ENCODE results near the gene RAB33A.
A peak's percentile ranks its signal among the peaks of the same experiment; 100 is the strongest.

The RAB33A gene

GRCh38 chrX:130162094-130162735 is 9.5 kb upstream of the RAB33A start:
- no peak overlapping the region for H3K4me3 ChIP-seq (ENCODE audit: low read length)
- no peak for DNase-seq (ENCODE audit: low read depth)
- no peak for TF ChIP-seq CTCF (IDR thresholded peaks at IDR 0.05; ENCODE audit: insufficient read depth, low read depth, low read length, missing control alignments)

DNA sequence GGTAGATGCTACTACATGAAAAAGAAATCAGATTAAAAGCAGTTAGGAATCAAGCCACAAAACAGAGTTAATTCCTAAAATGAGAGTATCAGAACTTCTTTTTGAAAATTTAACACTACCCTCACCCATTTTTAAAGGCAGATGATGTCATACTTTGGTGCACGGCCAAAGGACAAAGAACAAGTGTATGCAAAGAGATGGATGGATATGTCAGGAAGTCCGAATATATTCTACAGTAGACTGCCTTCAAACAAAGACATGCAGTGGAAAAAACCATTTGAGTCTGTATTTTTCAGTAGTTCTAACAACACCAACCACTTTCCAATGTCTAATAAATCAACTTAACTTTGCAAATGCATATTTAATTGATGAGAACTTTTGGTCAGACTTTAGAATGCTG is 8.4 kb upstream of the RAB33A start:
- TF ChIP-seq CTCF (IDR thresholded peaks at IDR 0.05; ENCODE audit: insufficient read depth, low read depth, low read length, missing control alignments): no peak
- H3K4me3 ChIP-seq (ENCODE audit: low read length): no peak overlapping the region
- DNase-seq (ENCODE audit: low read depth): no peak

DNA sequence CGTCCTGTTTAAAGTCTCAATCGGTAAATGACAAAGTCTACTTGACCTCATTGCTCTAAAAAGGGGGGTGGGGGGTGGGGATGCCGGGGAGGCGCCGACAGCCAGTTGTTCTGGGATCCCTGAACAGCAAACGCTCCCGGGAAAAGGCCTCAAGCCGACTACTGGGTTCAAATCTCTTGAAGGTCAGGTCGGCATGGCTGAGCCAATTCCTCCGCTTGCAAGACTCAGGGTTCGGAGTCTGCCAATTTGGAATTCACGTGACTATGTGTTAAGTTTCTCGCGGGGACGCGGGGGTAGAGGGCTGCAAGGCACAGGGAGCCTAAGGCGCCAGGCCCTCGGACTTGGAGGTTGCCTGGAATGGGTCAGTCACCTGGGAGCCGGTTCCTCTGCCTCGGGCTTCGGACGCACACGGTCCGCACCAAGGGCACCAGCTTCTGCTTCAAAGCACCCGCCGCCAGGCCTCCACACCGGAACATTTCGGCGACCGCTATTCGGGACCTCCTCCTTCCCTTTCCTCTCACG is 6.5 kb upstream of the RAB33A start:
- DNase-seq (ENCODE audit: low read depth): peak; percentile 24
- no peak for TF ChIP-seq CTCF (IDR thresholded peaks at IDR 0.05; ENCODE audit: insufficient read depth, low read depth, low read length, missing control alignments)
- peak overlapping the region; percentile 71 for H3K4me3 ChIP-seq (ENCODE audit: low read length)

DNA sequence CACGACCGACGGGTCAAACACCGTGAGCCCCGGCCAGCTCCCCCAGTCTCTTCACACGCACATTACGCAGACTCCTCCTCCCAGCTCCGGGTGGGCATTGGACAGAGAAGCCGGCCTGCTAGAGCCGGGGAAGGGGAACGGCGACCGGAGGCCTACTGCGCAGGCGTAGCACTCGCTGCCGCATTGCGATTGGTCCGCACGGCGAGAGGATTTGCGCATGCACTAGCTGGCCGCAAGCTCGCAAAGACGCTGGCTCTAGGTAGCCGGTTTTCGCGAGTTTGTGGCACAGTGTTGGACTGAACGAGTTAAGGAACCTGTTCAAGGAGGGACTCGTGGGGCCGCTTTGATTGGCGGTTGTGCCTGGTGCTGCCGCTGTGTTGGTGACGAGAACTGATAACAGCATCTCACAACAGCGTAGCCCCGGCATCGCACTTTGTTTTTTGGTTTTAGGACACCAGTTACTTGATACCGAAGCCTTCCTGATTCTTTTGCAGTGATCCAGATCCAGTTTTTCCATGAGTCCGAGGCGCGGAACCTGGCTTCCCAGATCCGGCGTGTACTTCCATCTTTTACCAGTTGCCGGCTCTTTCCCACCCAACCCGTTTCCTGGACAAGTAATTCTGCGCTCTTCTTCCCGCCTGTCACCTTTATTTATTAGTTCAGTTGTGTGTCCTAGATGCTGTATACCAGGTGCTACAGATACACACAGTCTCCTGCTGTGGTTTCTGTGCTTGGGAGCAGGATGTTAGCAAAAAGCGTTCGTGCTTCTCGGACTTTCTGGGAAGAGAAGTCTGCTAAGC is 5.9 kb upstream of the RAB33A start, which contains the start of gene AIFM1:
Gene AIFM1, minus strand, starts transcription at position 139 of the 800 bp plus-strand sequence. CDS start 185 bp downstream, outside the sequence.
- DNase-seq (ENCODE audit: low read depth): peak; percentile 93
- H3K4me3 ChIP-seq (ENCODE audit: low read length): peak within 1 kb of the TSS; percentile 71
- no peak for TF ChIP-seq CTCF (IDR thresholded peaks at IDR 0.05; ENCODE audit: insufficient read depth, low read depth, low read length, missing control alignments)

DNA sequence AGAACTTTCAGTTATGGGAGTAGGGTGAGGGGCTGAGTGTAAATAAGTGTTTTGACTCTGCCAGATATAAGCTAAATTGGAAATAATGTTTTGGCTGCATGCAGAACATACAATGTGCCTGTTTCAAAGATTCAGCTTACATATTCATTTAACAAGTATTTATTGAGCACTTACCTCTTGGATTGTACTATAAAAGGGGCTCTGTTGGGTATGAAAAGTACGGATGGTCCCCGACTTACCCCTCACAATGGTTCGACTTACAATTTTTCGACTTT is 5.3 kb upstream of the RAB33A start:
- no peak for TF ChIP-seq CTCF (IDR thresholded peaks at IDR 0.05; ENCODE audit: insufficient read depth, low read depth, low read length, missing control alignments)
- no peak for DNase-seq (ENCODE audit: low read depth)
- peak overlapping the region; percentile 71 for H3K4me3 ChIP-seq (ENCODE audit: low read length)

GRCh38 chrX:130167040-130167439 is 4.7 kb upstream of the RAB33A start:
- TF ChIP-seq CTCF (IDR thresholded peaks at IDR 0.05; ENCODE audit: insufficient read depth, low read depth, low read length, missing control alignments): no peak
- no peak for DNase-seq (ENCODE audit: low read depth)
- no peak overlapping the region for H3K4me3 ChIP-seq (ENCODE audit: low read length)
